Measurements from ENCODE around the gene DYRK4. TPM values are rescaled to one million over a fixed set of nuclear protein-coding genes. Genes with fewer than 3 reads are reported as not detected.

The DYRK4 gene
- total RNA-seq, 1 experiment from 2014 or later = 27.1 TPM

GRCh38 chr12:4535871-4536270, 26.1 kb upstream of the DYRK4 start:
- ChIA-PET RAD21 (ENCODE audit: low non-redundant PET in 1 of 2, low total read pairs in 2 of 2, uncharacterized antibody in 2 of 2, unreplicated experiment in 2 of 2) (no interaction called here), CTCF (no interaction called here), POLR2A (no interaction called here)
- intact Hi-C loops (cut with micrococcal nuclease) = no loop called here
- Histone ChIP-seq H3K9me3 (ENCODE audit: control insufficient read depth in 1 of 2, insufficient read depth in 1 of 2, low read depth in 1 of 2, low read length in 2 of 2) (no peaks in the 10 kb centered on the region), H3K4me1 (ENCODE audit: control insufficient read depth in 1 of 2, insufficient read depth in 2 of 2, low read length in 2 of 2) (peaks cover 12 to 18% of the 10 kb centered on the region in 2 experiments), H3K4me2 (ENCODE audit: low read length) (no peak overlapping the region), H3K9me2 (ENCODE audit: insufficient read depth) (no peaks in the 10 kb centered on the region), H3K9ac (ENCODE audit: low read length) (no peak overlapping the region), H3K27me3 (ENCODE audit: insufficient read depth, low read length) (no peaks in the 10 kb centered on the region), H3K79me2 (ENCODE audit: insufficient read depth, low read length) (peaks cover 43% of the 10 kb centered on the region), H3K4me3 (replicated peaks in 1 of 2; ENCODE audit: low read depth in 1 of 2, low read length in 2 of 2) (no peak overlapping the region), H3K27ac (ENCODE audit: low read depth, low read length) (no peak overlapping the region), H2AFZ (ENCODE audit: low read depth, low read length, poor library complexity, severe bottlenecking) (no peak overlapping the region), H4K20me1 (ENCODE audit: insufficient read depth) (no peaks in the 10 kb centered on the region), H3K36me3 (ENCODE audit: control insufficient read depth in 1 of 2, insufficient read depth in 2 of 2, low read length in 2 of 2) (peaks cover 0 to 7% of the 10 kb centered on the region in 2 experiments; a peak in 2 of 4 replicates)
- ATAC-seq = no peak
- no peak for DNase-seq (ENCODE audit: low read depth, low spot score)
- BruUV-seq (replicated peaks) = no TSS peak
- TF ChIP-seq EZH2 (IDR thresholded peaks at IDR 0.05) = no peak

DNA sequence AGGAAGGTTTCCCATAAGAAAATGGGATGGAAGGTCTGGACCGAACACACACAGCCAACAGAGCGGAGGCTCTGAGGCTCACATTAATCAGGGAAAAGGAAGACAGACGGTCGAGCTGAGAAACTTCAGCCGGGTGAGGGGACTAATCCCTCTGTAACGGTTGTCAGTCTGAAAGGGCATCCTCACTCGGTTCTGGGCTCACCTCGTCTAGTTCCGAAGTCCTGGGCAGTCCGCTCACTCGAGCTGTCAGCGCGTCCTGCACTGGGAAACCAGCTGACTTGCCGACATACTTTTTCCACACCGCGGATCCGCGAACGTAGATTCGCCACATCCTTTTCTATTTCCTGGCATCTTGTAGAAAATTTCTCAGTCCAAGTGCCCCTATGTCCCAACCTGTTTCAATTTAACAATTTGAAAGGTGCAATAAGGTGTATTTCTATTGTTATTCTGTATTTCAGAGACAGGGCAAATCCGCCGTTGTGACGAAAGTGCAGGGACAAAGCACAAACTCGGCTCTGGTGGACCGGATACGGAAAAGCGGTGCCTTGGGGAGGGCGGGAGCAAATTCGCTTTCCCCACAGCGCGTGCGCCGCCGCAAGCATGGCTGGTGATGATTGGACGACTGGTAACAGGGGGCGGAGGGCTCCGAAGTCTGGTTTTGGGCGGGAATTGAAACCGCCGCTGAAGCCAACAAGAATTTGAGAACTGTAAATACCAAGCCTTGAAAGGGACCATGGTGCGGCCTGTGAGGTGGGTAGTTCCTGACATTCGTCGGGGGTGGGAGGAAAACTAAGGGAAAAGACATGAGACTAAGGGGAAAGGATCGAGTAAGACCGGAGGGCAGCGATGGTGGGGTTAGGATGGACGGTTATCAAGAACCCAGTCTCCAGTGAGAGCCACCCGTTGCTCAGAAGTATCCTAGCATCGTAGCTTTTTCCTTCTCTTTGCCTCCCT, 23.5 kb upstream of the DYRK4 start, which contains the start of gene RAD51AP1:
RAD51AP1 (plus strand) TSS at position 684 of the 954 bp plus-strand sequence; CDS start at position 734, 50 bp downstream.
- Histone ChIP-seq H3K27ac (ENCODE audit: low read depth, low read length) (peak within 1 kb of the TSS; percentile 69), H3K9me3 (ENCODE audit: control insufficient read depth in 1 of 2, insufficient read depth in 1 of 2, low read depth in 1 of 2, low read length in 2 of 2) (no peaks in the 10 kb centered on the region), H3K79me2 (ENCODE audit: insufficient read depth, low read length) (peaks cover 61% of the 10 kb centered on the region), H2AFZ (ENCODE audit: low read depth, low read length, poor library complexity, severe bottlenecking) (peak within 1 kb of the TSS; percentile 50), H4K20me1 (ENCODE audit: insufficient read depth) (no peaks in the 10 kb centered on the region), H3K36me3 (ENCODE audit: control insufficient read depth in 1 of 2, insufficient read depth in 2 of 2, low read length in 2 of 2) (peaks cover 6 to 7% of the 10 kb centered on the region in 2 experiments; a peak in 3 of 4 replicates), H3K9ac (ENCODE audit: low read length) (peak within 1 kb of the TSS; percentile 92), H3K9me2 (ENCODE audit: insufficient read depth) (no peaks in the 10 kb centered on the region), H3K27me3 (ENCODE audit: insufficient read depth, low read length) (no peaks in the 10 kb centered on the region), H3K4me3 (replicated peaks in 1 of 2; ENCODE audit: low read depth in 1 of 2, low read length in 2 of 2) (peak within 1 kb of the TSS; percentile 92 to 96), H3K4me1 (ENCODE audit: control insufficient read depth in 1 of 2, insufficient read depth in 2 of 2, low read length in 2 of 2) (peaks cover 12 to 18% of the 10 kb centered on the region in 2 experiments), H3K4me2 (ENCODE audit: low read length) (peak within 1 kb of the TSS; percentile 82)
- BruUV-seq (replicated peaks) = TSS peak; percentile 63
- DNase-seq (ENCODE audit: low read depth, low spot score) (peak; percentile 96), ATAC-seq (peak; percentile 99)
- intact Hi-C loops (cut with micrococcal nuclease) = loop anchor here (2.0 kb wide), 1 partner anchor 66 kb away; no protein-coding TSS in a partner anchor
- RAD21 ChIA-PET (ENCODE audit: low non-redundant PET in 1 of 2, low total read pairs in 2 of 2, uncharacterized antibody in 2 of 2, unreplicated experiment in 2 of 2) = no interaction called here
- peak; percentile 84 for TF ChIP-seq SIN3A (IDR thresholded peaks at IDR 0.05; ENCODE audit: low read depth)
- TF ChIP-seq POLR2AphosphoS5 (IDR thresholded peaks at IDR 0.05; ENCODE audit: low read depth, low read length) = peak; percentile 53
- no peak for TF ChIP-seq EZH2 (IDR thresholded peaks at IDR 0.05)
- TF ChIP-seq EGR1 (IDR thresholded peaks at IDR 0.05; ENCODE audit: low read depth) = peak; percentile 49; the same call in 1 of the 2 replicates
- TF ChIP-seq, protein P1, sequence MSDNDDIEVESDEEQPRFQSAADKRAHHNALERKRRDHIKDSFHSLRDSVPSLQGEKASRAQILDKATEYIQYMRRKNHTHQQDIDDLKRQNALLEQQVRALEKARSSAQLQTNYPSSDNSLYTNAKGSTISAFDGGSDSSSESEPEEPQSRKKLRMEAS (IDR thresholded peaks at IDR 0.05) = peak; percentile 64
- TF ChIP-seq ATF3 (IDR thresholded peaks at IDR 0.05) = no peak
- TF ChIP-seq, protein P2, sequence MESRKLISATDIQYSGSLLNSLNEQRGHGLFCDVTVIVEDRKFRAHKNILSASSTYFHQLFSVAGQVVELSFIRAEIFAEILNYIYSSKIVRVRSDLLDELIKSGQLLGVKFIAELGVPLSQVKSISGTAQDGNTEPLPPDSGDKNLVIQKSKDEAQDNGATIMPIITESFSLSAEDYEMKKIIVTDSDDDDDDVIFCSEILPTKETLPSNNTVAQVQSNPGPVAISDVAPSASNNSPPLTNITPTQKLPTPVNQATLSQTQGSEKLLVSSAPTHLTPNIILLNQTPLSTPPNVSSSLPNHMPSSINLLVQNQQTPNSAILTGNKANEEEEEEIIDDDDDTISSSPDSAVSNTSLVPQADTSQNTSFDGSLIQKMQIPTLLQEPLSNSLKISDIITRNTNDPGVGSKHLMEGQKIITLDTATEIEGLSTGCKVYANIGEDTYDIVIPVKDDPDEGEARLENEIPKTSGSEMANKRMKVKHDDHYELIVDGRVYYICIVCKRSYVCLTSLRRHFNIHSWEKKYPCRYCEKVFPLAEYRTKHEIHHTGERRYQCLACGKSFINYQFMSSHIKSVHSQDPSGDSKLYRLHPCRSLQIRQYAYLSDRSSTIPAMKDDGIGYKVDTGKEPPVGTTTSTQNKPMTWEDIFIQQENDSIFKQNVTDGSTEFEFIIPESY (IDR thresholded peaks at IDR 0.05; ENCODE audit: extremely low read depth, insufficient replicate concordance, low read length) = no peak
- peak; percentile 81 for TF ChIP-seq SP1 (IDR thresholded peaks at IDR 0.05; ENCODE audit: low read depth)
- peak; percentile 68 for TF ChIP-seq ELF1 (IDR thresholded peaks at IDR 0.05; ENCODE audit: borderline replicate concordance, low read depth)
- TF ChIP-seq YY1 (IDR thresholded peaks at IDR 0.05; ENCODE audit: extremely low read depth, insufficient replicate concordance, low read depth, low read length) = peak; percentile 76
- POLR2A ChIA-PET = interaction anchor here (0.7 kb wide), 1 partner anchor 190 kb away, joined by 3 read pairs; no protein-coding TSS in a partner anchor
- CTCF ChIA-PET = no interaction called here

Data from HCT116 (cell line).